ENCODE measurements around the gene GJD3.
A peak's percentile ranks its signal among the peaks of the same experiment; 100 is the strongest.

Gene GJD3

DNA sequence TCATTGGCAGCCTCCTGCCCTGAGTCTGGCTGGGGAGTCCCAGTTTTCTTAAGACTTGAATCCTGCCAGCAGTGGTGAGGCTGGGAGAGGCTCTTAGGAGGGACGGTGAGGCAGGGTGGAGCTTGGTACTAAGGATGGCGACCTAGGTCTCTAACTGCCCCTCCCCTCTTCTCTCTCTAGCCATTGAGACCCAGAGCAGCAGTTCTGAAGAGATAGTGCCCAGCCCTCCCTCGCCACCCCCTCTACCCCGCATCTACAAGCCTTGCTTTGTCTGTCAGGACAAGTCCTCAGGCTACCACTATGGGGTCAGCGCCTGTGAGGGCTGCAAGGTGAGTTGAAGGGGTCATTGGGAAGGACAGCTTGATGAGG lies 16.4 kb downstream of the GJD3 start:
- POLR2A ChIA-PET (ENCODE audit: low non-redundant PET) = no interaction called here
- DNase-seq (ENCODE audit: low spot score) = no peak
- peak overlapping the region; percentile 96 for H3K27ac ChIP-seq
- CTCF ChIA-PET = interaction anchor here (0.6 kb wide), 1 partner anchor 51 kb away, joined by 3 read pairs; no protein-coding TSS in a partner anchor
- no peak for TF ChIP-seq CTCF (conservative IDR thresholded peaks at IDR 0.05; ENCODE audit: low read depth)

- ChIA-PET CTCF (interaction anchor here (0.6 kb wide), 1 partner anchor 51 kb away, joined by 3 read pairs; no protein-coding TSS in a partner anchor), POLR2A (ENCODE audit: low non-redundant PET) (no interaction called here)
- no peak for TF ChIP-seq CTCF (conservative IDR thresholded peaks at IDR 0.05; ENCODE audit: low read depth)
- H3K27ac ChIP-seq = peak overlapping the region; percentile 96
- no peak for DNase-seq (ENCODE audit: low spot score)
These were observed 17.0 kb downstream of the GJD3 start for GRCh38 chr17:40347319-40348135.

DNA sequence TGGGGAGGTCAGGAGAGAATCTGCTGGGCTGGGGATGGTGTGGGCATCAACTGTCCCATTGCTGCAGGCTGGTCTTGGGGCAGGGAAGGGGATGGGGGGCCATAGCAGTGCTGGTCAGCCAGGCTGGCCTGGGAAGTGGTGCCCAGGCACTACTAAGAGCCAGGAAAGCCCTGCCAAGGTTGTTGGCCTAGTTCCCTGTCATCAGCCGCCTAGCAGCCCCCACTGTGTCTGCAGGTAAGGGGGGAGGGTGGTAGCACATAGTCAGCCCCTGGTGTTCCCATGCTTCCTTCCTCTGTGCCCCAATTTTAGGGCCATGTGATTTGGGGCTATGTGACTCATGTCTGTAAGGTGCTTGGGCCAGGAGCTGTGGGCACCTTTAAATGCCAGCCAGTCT lies 17.8 kb downstream of the GJD3 start:
- POLR2A ChIA-PET (ENCODE audit: low non-redundant PET) = no interaction called here
- CTCF ChIA-PET = no interaction called here
- DNase-seq (ENCODE audit: low spot score) = no peak
- peak overlapping the region; percentile 96 for H3K27ac ChIP-seq
- TF ChIP-seq CTCF (conservative IDR thresholded peaks at IDR 0.05; ENCODE audit: low read depth) = no peak

DNA sequence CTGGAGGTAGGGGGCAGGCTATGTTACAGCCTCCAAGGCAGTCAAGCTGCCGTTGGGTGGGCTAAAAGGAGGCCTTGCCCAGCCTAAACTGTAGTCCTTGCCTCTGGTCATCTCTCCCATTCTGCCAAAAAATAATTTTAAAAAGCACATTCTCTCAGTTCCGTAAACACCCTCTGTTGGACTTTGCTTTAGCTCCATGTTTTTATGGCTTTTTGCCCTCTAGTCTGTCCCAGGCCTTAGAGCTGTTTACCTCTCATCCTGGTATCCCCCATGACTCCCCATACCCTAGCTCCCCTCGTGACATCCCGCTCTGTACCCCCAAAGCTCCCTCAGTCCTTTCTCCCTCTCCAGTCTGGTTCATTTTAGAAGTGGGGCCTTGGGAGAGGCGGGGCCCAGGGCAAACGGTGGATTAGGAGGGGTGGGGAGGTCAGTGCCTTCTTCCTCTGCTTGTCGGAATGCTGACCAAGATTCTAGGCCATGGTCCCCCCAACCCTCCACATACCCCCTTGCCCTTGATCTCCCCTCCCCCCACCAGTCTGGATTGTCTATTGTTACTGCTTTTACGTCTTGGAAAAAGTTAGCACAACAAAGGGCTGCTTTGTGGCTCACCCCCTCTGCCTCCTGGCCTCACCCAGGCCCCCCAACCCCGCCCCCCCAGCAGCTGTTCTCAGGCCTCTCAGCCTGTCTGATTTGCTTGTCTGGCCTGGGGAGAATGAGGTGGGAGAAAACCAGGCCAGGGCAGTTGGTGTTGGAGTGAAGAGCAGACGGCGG lies 18.4 kb downstream of the GJD3 start:
- CTCF ChIA-PET = interaction anchor here (0.5 to 1.5 kb wide), 4 partner anchors 9 to 248 kb away, joined by 3 to 6 read pairs (median 4); no protein-coding TSS in a partner anchor
- POLR2A ChIA-PET (ENCODE audit: low non-redundant PET) = no interaction called here
- no peak for TF ChIP-seq CTCF (conservative IDR thresholded peaks at IDR 0.05; ENCODE audit: low read depth)
- no peak for DNase-seq (ENCODE audit: low spot score)
- H3K27ac ChIP-seq = peak overlapping the region; percentile 96

GRCh38 chr17:40345161-40345993 lies 19.2 kb downstream of the GJD3 start:
- peak overlapping the region; percentile 96 for H3K27ac ChIP-seq
- ChIA-PET POLR2A (ENCODE audit: low non-redundant PET) (no interaction called here), CTCF (interaction anchor here (0.5 to 1.5 kb wide), 8 partner anchors 8 to 248 kb away, joined by 3 to 6 read pairs (median 4); no protein-coding TSS in a partner anchor)
- peak; percentile 76 for DNase-seq (ENCODE audit: low spot score)
- TF ChIP-seq CTCF (conservative IDR thresholded peaks at IDR 0.05; ENCODE audit: low read depth) = no peak
